ENCODE data around the gene LOXL1.

Gene LOXL1

GRCh38 chr15:73941449-73941848 is 15.2 kb downstream of the LOXL1 start:
- ATAC-seq = no peak; the same call in 1 of the 3 replicates
- no peak for TF ChIP-seq ARNTL (CRISPR knock-in tag; IDR thresholded peaks at IDR 0.05; ENCODE audit: borderline replicate concordance, low read depth)
- TF ChIP-seq ISL1 (CRISPR knock-in tag; IDR thresholded peaks at IDR 0.05) = no peak
- no peak for TF ChIP-seq ZNF8 (CRISPR knock-in tag; IDR thresholded peaks at IDR 0.05)
- no peak for TF ChIP-seq CSDC2 (CRISPR knock-in tag; IDR thresholded peaks at IDR 0.05)
- no peak for TF ChIP-seq OSR1 (CRISPR knock-in tag; IDR thresholded peaks at IDR 0.05)
- no peak for TF ChIP-seq ESRRG (CRISPR knock-in tag; IDR thresholded peaks at IDR 0.05)

- TF ChIP-seq ZNF8 (CRISPR knock-in tag; IDR thresholded peaks at IDR 0.05) = no peak
- TF ChIP-seq SNAI2 (CRISPR knock-in tag; IDR thresholded peaks at IDR 0.05) = no peak
- TF ChIP-seq TSHZ2 (CRISPR knock-in tag; IDR thresholded peaks at IDR 0.05) = no peak
- no peak for TF ChIP-seq PPARA (CRISPR knock-in tag; IDR thresholded peaks at IDR 0.05; ENCODE audit: borderline replicate concordance)
- TF ChIP-seq ZC3H10 (CRISPR knock-in tag; IDR thresholded peaks at IDR 0.05) = no peak
- TF ChIP-seq TCF4 (CRISPR knock-in tag; IDR thresholded peaks at IDR 0.05; ENCODE audit: borderline replicate concordance) = no peak
- TF ChIP-seq ZFP3 (CRISPR knock-in tag; IDR thresholded peaks at IDR 0.05) = no peak
- TF ChIP-seq ARNTL (CRISPR knock-in tag; IDR thresholded peaks at IDR 0.05; ENCODE audit: borderline replicate concordance, low read depth) = no peak
- TF ChIP-seq GLIS3 (CRISPR knock-in tag; IDR thresholded peaks at IDR 0.05) = no peak
- TF ChIP-seq OSR1 (CRISPR knock-in tag; IDR thresholded peaks at IDR 0.05) = no peak
- TF ChIP-seq TOX (CRISPR knock-in tag; IDR thresholded peaks at IDR 0.05; ENCODE audit: borderline replicate concordance) = no peak
- ATAC-seq = no peak
Measured at GRCh38 chr15:73941871-73942635, 15.8 kb downstream of the LOXL1 start.

GRCh38 chr15:73942751-73943270 is 16.5 kb downstream of the LOXL1 start:
- TF ChIP-seq ESRRG (CRISPR knock-in tag; IDR thresholded peaks at IDR 0.05) (no peak), ZC3H10 (CRISPR knock-in tag; IDR thresholded peaks at IDR 0.05) (no peak), CSDC2 (CRISPR knock-in tag; IDR thresholded peaks at IDR 0.05) (no peak), POU6F1 (CRISPR knock-in tag; IDR thresholded peaks at IDR 0.05; ENCODE audit: borderline replicate concordance, low read depth) (no peak), ARNTL (CRISPR knock-in tag; IDR thresholded peaks at IDR 0.05; ENCODE audit: borderline replicate concordance, low read depth) (no peak), OSR1 (CRISPR knock-in tag; IDR thresholded peaks at IDR 0.05) (no peak), ZFP3 (CRISPR knock-in tag; IDR thresholded peaks at IDR 0.05) (no peak)
- ATAC-seq = no peak

- TF ChIP-seq PPARA (CRISPR knock-in tag; IDR thresholded peaks at IDR 0.05; ENCODE audit: borderline replicate concordance) (no peak), ZNF70 (CRISPR knock-in tag; IDR thresholded peaks at IDR 0.05) (peak; percentile 44; the same call in 1 of the 2 replicates)
- ATAC-seq = peak; percentile 5; the same call in 2 of the 3 replicates
Measured at GRCh38 chr15:73944161-73945129, 18.2 kb downstream of the LOXL1 start.

- TF ChIP-seq CREB5 (CRISPR knock-in tag; IDR thresholded peaks at IDR 0.05; ENCODE audit: low read depth) (no peak), TCF4 (CRISPR knock-in tag; IDR thresholded peaks at IDR 0.05; ENCODE audit: borderline replicate concordance) (peak; percentile 60; the same call in 1 of the 2 replicates), CSRNP3 (CRISPR knock-in tag; IDR thresholded peaks at IDR 0.05) (no peak), SNAI2 (CRISPR knock-in tag; IDR thresholded peaks at IDR 0.05) (no peak)
- ATAC-seq = no peak; the same call in 2 of the 3 replicates
Measured at GRCh38 chr15:73945130-73945508, 18.9 kb downstream of the LOXL1 start.
